Stomach (tissue), 9 donors: ENCODE data around the gene ERCC4. TPM values are rescaled to one million over a fixed set of nuclear protein-coding genes. Genes with fewer than 3 reads are reported as not detected.

Source experiments
- DNase-seq, 2 donors: peaks; one replicate each; pipeline versions ENCODE4 v3.0.0 to v3.0.0-alpha.2; 2013 to 2019
- H3K27ac ChIP-seq, 5 donors: fragments of 200-600 bp in 4 of 5; sonication (generic) in 4 of 5; one replicate each; pipeline ENCODE4 v1.5.1; 2013 to 2019; ENCODE audit warnings: mild to moderate bottlenecking in 1 of 5, moderate library complexity in 1 of 5
- H3K27me3 ChIP-seq, 3 donors: fragments of 200-600 bp; sonication (generic); one replicate each; pipeline ENCODE4 v1.5.1; 2017 to 2019; ENCODE audit warnings: mixed run types in 1 of 3
- H3K36me3 ChIP-seq, 4 donors: fragments of 200-600 bp; sonication (generic); 1 replicate in 3 of 4; 2 replicates in 1 of 4; pipeline ENCODE4 v1.5.1; 2016 to 2019
- H3K4me1 ChIP-seq, 4 donors: fragments of 200-600 bp; sonication (generic); one replicate each; pipeline ENCODE4 v1.5.1; 2016 to 2019
- H3K4me3 ChIP-seq, 4 donors: fragments of 200-600 bp; sonication (generic) in 3 of 4; one replicate each; pipeline ENCODE4 v1.5.1; 2016 to 2019; ENCODE audit warnings: mild to moderate bottlenecking in 1 of 4
- H3K9me3 ChIP-seq, 4 donors: fragments of 200-600 bp; sonication (generic); one replicate each; pipeline ENCODE4 v1.5.1; 2016 to 2019
- CTCF ChIP-seq, 7 experiments: fragments of 450-650 bp in 4 of 7; fragments of 200-600 bp in 3 of 7; sonication (generic) in 3 of 7; IDR thresholded peaks; one replicate each; pipeline ENCODE4 v1.5.1; 2016 to 2019; ENCODE audit warnings: antibody characterized with exemption in 7 of 7, control low read depth in 2 of 7, mild to moderate bottlenecking in 1 of 7
- EP300 ChIP-seq: sonication (generic); formaldehyde crosslinking; IDR thresholded peaks from one replicate; pipeline ENCODE4 v1.6.1; 2017; ENCODE audit warnings: antibody characterized with exemption
- POLR2A ChIP-seq, 4 donors: fragments of 450-650 bp; IDR thresholded peaks; one replicate each; pipeline ENCODE4 v1.6.1; 2016; ENCODE audit warnings: antibody characterized with exemption in 4 of 4, control low read depth in 2 of 4, mild to moderate bottlenecking in 1 of 4, moderate library complexity in 1 of 4
- POLR2AphosphoS5 ChIP-seq, 3 donors: sonication (generic); formaldehyde crosslinking; IDR thresholded peaks; one replicate each; pipeline ENCODE4 v1.6.1; 2016; ENCODE audit warnings: antibody characterized with exemption in 3 of 3
- WGBS, 5 donors: extraction: QIAGEN DNeasy Blood & Tissue Kit in 3 of 5; methylation state at CpG; one replicate each; pipeline versions ENCODE4 v1.1.5 to v1.1.7; 2013 to 2018; 5-methylcytosine and 5-hydroxymethylcytosine counted together
- intact Hi-C: fragments of 100-400 bp; cut with DNase I; formaldehyde crosslinking; loops from one replicate; pipeline ENCODE4 v1.15.1; 2023; ENCODE audit warnings: low total_unique reads
- polyA plus RNA-seq, 3 donors: library from polyadenylated mRNA; stranded (reverse); fragments of 200-250 nt; gene quantifications; one replicate each; pipeline ENCODE4 v1.2.3, GENCODE V29; 2013
- total RNA-seq, 5 donors: library from RNA; depleted of rRNA; stranded (reverse); fragments of >200 nt; gene quantifications; one replicate each; pipeline versions ENCODE4 v1.1.0 to v1.2.3, GENCODE V29; 2014 to 2016
- donor health status: healthy with polysubstance abuse.
- donor health status: Bipolar disorder and iron deficiency.
- donor health status: healthy.

The ERCC4 gene
- total and polyA plus RNA-seq, 8 donors = 1.2 to 45.8 (median 7.7) TPM

- WGBS, 5 donors = 83 to 94% (median 90%) methylated on average over 8 of the region's 8 CpGs
- TF ChIP-seq CTCF (IDR thresholded peaks at IDR 0.05) = no peak
- TF ChIP-seq POLR2AphosphoS5 (IDR thresholded peaks at IDR 0.05) = no peak
- TF ChIP-seq EP300 = no peak
- TF ChIP-seq POLR2A (IDR thresholded peaks at IDR 0.05) = no peak
- no peaks in the 10 kb centered on the region for H3K27me3 ChIP-seq
- no peak for DNase-seq
- H3K27ac ChIP-seq = no peak overlapping the region
- intact Hi-C loops = no loop called here
- no peaks in the 10 kb centered on the region for H3K9me3 ChIP-seq
- no peak overlapping the region for H3K4me3 ChIP-seq
- H3K36me3 ChIP-seq = no peaks in the 10 kb centered on the region
- peaks cover 7 to 26% (median 18%) of the 10 kb centered on the region in 4 donors for H3K4me1 ChIP-seq
Observed at GRCh38 chr16:13959626-13960025, 39.7 kb downstream of the ERCC4 start.

- H3K27ac ChIP-seq = peak overlapping the region in 1 of 5 donors; percentile 3
- 57 to 66% (median 60%) methylated on average over 8 of the region's 8 CpGs for WGBS, 5 donors
- TF ChIP-seq POLR2A (IDR thresholded peaks at IDR 0.05) = no peak
- TF ChIP-seq CTCF (IDR thresholded peaks at IDR 0.05) = no peak
- no peaks in the 10 kb centered on the region for H3K27me3 ChIP-seq
- peaks cover 7 to 24% (median 18%) of the 10 kb centered on the region in 4 donors for H3K4me1 ChIP-seq
- peak in 1 of 2 donors; percentile 65 for DNase-seq
- no peaks in the 10 kb centered on the region for H3K36me3 ChIP-seq
- no peaks in the 10 kb centered on the region for H3K9me3 ChIP-seq
- no peak overlapping the region for H3K4me3 ChIP-seq
- intact Hi-C loops = no loop called here
Observed at GRCh38 chr16:13961099-13961811, 41.3 kb downstream of the ERCC4 start.

- DNase-seq = no peak
- Histone ChIP-seq H3K4me1 (peaks cover 7 to 22% (median 12%) of the 10 kb centered on the region in 4 donors), H3K27ac (no peak overlapping the region), H3K4me3 (no peak overlapping the region), H3K36me3 (no peaks in the 10 kb centered on the region), H3K9me3 (no peaks in the 10 kb centered on the region), H3K27me3 (no peaks in the 10 kb centered on the region)
- WGBS, 5 donors = 82 to 93% (median 90%) methylated on average over 1 of the region's 1 CpG
- intact Hi-C loops = no loop called here
- TF ChIP-seq POLR2A (IDR thresholded peaks at IDR 0.05) (no peak), EP300 (no peak), CTCF (IDR thresholded peaks at IDR 0.05) (no peak), POLR2AphosphoS5 (IDR thresholded peaks at IDR 0.05) (no peak)
Observed at GRCh38 chr16:13962232-13962631, 42.3 kb downstream of the ERCC4 start.

- peaks cover 0 to 6% (median 2%) of the 10 kb centered on the region in 4 donors for H3K9me3 ChIP-seq
- 67 to 86% (median 80%) methylated on average over 2 of the region's 2 CpGs for WGBS, 5 donors
- DNase-seq = no peak
- H3K4me1 ChIP-seq = no peaks in the 10 kb centered on the region
- no peak overlapping the region for H3K27ac ChIP-seq
- intact Hi-C loops = no loop called here
- no peak overlapping the region for H3K4me3 ChIP-seq
- no peaks in the 10 kb centered on the region for H3K27me3 ChIP-seq
- no peak for TF ChIP-seq CTCF (IDR thresholded peaks at IDR 0.05)
- TF ChIP-seq EP300 = no peak
- TF ChIP-seq POLR2A (IDR thresholded peaks at IDR 0.05) = no peak
- TF ChIP-seq POLR2AphosphoS5 (IDR thresholded peaks at IDR 0.05) = no peak
- no peaks in the 10 kb centered on the region for H3K36me3 ChIP-seq
Observed at GRCh38 chr16:13968835-13969234, 48.9 kb downstream of the ERCC4 start.
